Muscle of back (tissue), 11 donors: ENCODE measurements around the gene CHST12. TPM values are rescaled to one million over a fixed set of nuclear protein-coding genes. Genes with fewer than 3 reads are reported as not detected.
"Not testable (repeated sequence)": the region's sequence is repeated elsewhere in the genome, so short reads cannot be mapped to it uniquely, and the experiment has no call there.

Experiments used
- DNase-seq, 3 donors: peaks; one replicate each; pipeline versions ENCODE4 v3.0.0 to v3.0.0-alpha.2; 2013
- polyA plus RNA-seq, 10 donors: library from polyadenylated mRNA; unstranded; fragments of 120-200 nt; gene quantifications; one replicate each; pipeline ENCODE4 v1.2.1, GENCODE V29; 2013; ENCODE audit not compliant: insufficient read length in 10 of 10

Gene CHST12
- polyA plus RNA-seq, 10 donors: 7.3 to 15.3 (median 9.1) TPM

DNA sequence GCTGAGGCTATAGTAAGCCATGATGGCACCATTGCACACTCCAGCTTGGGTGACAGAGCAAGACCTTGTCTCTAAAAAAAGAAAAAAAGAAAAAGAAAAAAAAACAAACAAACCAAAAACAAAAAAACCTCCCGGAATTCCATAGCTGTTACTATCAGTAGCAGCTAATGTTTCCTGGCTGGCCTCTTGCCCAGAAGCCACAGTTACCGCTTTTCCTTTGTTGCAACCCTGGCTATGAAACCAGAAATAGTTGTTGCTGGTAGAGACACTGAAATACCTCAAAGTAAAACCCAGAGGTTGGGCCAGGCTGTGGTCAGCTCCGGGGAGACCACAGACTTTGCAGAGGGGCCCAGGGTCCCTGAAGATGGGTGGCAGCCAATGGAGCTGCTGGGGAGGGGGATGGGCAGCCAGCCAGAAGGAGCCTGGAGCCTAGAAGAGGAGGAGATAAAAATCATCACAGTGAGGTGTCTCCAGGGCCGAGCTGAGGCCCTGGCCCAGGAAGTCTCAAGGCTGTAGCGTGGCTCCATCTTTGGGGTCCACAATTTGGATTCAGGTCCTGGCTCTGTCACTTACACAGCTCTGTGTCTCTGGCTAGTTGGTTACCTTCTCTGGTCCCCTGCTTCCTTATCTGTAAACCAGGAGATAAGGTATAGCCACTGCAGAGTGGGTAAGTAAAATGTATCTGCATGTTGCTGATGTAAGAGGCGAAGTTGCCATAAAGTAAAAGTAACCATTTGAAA lies 3.4 kb upstream of the CHST12 start:
- peak; percentile 73 to 97 (median 85) for DNase-seq

DNA sequence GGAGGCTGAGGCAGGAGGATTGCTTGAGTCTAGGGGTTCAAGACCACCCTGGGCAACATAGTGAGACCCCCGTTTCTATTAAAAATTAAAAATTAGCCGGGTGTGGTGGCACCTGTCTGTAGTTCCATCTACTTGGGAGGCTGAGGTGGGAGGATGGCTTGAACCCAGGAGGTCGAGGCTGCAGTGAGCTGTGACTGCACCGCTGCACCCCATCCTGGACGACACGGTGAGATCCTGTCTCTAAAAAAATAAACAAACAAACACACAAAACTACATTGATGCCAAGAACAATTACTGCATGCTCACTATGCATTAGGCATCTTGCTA lies 761 bp upstream of the CHST12 start:
- DNase-seq: no peak

DNA sequence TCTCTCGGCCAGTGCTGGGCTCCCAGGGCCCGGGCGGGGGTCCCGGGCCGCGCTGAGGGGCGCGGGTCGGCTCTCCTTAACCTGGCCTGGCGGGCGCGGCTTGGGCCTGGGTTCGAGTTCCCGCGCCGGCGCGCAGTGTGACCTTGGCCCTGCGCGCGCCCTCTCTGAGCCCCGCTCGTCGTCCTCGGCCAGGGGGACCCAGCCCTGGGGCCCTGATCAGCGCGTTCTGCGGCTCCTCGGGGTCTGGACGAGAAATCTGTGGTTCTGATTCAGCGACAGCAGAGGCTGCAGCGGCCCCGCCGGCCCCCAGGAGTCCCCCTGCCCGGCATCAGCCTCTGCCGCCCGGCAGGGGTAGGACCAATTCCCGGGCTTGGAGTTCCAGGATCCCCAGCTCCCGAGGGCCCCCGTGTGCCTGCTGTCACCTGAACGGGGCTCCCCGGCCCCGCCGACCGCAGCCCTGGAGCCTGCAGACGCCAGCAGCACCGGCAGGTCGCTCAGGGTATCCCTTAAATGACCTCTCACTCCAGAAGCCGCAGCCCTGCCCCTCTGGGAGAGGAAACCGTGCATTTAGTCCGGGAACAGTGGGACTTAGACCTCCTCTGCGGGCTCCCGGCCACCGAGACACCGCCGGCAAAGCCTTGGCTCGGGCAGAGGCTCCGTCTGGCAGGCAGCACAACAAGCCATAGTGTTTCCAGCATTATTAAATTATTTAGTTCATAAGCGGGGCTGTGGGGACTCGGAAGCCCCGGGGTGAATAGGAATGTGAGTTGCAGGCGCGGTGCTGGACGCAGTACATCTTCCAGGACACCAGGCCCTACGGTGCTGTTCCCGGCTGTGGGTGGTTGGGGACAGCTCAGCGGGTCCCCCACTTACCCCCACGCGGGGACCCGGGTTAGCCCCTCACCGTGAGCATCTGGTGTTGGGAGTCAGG lies 572 bp downstream of the CHST12 start:
- DNase-seq: peak; percentile 10 to 71 (median 28)

DNA sequence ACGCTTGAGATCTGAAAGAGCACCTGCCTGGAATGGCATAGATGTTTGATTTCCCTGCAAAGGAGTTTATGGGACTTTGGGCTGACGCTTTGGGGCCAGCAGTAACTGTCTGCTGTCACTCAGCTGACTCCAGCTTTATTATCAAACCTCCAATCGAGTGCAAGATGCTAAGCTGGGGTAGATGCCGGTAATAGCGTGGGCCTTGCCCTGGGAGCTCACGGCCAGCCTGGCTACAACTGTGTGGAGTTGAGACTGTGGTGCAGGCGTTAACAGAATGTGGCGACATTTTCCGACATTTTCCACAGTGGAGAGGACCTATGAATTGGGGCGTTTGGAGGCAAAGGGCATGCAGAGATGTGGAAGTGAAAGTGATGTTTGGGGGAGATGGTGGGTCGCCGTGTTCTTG lies 1.3 kb downstream of the CHST12 start:
- no peak for DNase-seq

DNA sequence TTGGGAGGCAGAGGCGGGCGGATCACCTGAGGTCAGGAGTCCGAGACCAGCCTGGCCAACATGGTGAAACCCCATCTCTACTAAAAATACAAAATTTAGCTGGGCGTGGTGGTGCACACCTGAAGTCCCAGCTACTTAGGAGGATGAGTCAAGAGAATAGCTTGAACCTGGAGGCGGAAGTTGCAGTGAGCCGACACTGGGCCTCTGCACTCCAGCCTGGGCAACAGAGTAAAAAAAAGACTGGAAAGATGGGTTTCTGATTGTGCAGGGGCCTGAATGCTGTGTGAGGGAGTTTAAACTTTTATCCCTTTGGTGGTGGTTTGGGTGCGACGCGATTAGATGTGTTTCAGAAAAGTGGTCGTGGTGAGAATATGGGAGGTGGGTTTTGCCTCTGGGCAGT lies 1.8 kb downstream of the CHST12 start:
- DNase-seq: no peak

DNA sequence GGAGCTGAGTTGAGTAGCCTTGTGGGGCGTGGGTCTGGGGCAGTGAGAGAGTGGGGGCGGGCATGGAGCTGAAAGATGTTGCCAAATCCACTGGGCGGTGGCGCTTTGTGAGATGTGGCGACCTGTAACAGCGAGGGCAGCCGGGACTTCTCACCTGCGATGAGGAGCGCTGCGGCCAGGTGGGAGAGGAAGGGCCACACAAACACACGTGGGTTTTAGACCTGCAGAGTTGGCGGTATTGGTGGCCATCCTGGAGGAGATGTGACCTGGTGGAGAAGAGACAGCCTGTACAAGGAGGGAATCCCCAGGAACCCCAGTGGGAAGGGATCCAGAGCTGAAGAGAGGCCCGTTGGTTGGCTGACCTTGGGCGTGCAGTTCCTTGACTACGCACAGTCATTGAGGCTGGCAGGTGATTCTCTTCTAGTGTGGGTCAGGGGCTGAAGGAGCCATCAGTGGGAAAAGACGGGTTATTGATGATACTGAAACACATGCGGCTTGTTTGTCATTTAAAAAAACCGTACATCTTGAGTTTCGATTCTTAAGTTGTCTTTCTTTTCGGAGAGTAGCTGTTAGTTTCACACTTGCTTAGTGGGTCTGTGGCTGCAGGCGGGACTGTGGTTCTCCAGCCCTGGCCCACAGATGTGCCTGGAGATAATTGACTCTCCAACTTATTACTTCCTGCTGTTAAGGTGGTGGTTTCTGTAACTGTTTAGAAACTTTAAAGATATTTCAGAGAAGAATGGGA lies 2.4 kb downstream of the CHST12 start:
- no peak for DNase-seq

DNA sequence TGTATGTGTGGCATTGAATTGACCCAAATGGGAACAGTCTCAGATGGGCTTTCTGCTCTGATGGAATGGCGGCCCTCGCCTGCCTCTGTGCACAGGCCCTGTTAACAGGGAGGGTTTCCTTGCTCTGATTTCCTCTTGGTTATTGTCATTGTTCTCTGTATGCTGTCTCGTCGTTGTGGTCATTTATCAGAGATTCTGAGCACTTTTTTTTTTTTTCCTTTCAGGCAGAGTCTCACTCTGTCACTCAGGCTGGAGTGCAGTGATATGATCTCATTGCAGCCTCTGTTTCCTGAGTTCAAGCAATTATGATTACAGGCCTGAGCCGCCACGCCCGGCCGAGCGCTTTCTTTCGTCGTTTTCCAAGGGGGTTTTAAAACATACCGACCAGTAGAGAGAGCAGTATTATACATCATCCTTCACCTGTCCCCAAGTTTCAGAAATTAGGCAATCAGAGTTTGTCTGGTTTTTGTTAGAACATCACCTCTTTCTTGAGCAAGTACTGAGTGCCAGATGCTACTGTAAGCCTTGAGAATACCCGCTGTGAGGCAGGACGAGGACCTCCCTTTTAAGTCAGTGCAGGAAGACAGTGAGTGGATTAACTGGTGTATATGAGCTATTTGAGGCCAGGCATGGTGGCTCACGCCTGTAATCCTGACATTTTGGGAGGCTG lies 6.5 kb downstream of the CHST12 start:
- no peak for DNase-seq

DNA sequence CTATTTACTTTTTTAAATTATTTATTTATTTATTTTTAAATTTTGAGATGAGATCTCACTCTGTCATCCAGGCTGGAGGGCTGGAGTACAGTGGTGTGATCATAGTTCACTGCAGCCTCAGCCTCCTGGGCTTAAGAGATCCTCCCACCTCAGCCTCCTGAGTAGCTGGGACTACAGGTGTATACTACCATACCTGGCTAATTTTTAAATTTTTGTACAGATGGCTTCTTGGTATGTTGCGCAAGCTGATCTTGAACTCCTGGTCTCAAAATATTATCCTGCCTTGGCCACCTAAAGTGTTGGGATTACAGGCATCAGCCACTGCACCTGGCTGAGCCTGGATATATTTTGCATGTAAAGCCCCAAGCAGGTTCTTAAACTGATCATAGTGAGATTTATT lies 7.6 kb downstream of the CHST12 start:
- DNase-seq: no peak

DNA sequence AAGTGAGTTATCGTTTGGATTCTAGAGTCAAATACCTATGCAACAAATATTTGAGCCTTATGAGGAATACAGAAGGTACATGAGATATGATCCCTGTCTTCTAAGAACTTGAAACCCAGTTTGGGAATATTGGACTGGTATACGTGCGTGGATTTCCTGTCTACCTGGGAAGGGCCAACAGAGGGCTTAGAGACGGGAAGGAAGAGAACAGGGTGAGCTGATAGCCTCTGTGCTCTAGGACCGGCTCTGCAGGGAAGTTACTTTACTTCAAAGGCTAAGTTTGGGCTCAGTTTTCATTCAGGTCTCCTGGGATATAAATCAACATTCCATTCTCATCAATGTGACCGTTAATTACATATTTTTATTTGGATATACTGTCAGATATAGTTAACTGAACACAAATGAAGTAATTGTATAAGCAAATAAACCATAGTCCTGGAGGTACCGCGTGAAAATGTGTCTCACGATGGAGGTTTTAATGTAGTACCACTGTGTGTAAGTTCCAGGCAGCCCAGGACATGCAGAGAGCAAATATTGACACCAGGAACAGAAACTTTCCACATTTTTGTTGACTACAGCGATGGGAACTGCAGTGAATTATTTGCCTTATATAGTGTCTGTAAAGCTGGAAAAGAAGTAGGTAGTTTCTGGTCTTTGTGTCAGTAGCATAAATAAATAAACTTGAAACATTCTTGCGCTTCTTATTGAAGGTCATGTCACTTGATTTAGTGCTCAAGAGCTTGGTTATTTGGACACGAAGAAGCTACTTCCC lies 8.6 kb downstream of the CHST12 start:
- DNase-seq: no peak

DNA sequence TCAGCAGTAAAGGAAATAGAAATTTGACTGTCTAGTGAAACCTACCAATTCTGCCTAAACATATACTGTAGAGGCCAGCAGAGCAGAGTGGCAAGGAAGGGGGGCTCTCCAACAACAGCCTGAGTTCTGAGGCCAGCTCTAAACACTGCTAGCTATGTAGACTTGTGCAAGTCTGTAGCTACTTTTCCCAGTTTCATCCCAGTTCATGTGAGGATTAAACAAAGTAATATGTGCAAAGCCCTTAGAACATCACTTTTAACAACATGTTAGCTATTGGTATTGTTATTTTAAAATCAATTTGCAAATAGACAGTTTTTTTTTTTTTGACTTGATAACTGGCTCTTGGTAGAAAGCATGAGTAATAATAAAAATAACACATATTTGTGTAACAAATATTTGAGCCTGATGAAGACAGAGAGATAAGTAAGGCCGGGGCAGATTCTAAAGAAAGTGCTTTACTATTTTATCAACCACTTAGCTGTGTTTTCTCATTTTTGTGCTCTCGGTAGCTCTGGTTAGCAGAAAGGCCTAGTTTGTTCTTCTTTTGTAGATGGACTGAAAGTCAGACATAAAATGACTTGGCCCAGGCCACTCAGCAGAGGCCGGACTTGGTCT lies 9.3 kb downstream of the CHST12 start:
- no peak for DNase-seq

DNA sequence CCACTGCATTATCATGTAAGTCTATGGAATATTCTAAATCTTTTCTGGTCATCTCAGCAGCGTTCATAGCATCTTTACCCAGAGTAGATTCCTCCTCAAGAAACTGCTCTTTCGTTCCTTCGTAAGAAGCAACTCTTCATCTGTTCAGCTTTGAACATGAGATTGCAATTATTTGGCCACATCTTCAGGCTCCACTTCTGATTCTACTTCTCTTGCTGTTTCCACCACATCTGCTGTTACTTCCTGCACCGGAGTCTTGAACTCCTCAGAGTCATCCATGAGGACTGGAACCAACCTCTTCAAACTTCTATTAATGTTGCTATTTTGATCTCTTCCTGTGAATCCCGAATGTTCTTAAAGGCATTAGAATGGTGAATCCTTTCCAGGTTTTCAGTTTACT lies 12.7 kb downstream of the CHST12 start:
- DNase-seq: no peak

DNA sequence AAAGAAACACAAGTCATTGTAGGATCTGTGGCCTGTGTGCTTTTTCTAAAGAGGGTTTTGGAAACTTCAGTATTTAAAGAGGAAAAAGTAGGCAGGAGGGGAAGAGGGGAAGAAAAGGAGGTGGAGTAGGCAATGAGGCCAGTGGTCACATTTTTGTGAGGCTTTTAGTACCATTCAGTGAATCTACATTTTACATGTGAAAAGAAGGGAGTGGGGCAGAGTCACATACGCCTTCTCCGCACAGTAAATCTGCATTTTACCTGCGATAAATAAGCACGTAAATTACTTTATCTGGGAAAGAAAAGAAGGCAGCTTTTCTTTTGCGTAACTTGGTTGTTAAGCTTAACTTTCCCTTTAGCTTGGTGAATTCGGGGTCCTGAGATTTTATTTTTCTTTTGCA lies 13.2 kb downstream of the CHST12 start:
- no peak for DNase-seq

DNA sequence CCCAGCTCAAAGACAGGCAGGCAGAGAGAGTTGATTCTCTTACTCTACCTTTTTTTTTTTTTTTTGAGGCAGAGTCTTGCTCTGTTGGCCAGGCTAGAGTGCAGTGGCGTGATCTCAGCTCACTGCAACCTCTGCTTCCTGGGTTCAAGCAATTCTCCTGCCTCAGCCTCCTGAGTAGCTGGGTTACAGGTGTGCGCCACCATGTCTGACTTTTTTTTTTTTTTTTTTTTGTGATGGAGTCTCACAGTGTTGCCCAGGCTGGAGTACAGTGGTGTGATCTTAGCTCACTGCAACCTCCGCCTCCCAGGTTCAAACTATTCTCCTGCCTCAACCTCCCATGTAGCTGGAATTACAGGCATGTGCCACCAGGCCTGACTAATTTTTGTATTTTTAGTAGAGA lies 13.8 kb downstream of the CHST12 start:
- not testable (repeated sequence) for DNase-seq

DNA sequence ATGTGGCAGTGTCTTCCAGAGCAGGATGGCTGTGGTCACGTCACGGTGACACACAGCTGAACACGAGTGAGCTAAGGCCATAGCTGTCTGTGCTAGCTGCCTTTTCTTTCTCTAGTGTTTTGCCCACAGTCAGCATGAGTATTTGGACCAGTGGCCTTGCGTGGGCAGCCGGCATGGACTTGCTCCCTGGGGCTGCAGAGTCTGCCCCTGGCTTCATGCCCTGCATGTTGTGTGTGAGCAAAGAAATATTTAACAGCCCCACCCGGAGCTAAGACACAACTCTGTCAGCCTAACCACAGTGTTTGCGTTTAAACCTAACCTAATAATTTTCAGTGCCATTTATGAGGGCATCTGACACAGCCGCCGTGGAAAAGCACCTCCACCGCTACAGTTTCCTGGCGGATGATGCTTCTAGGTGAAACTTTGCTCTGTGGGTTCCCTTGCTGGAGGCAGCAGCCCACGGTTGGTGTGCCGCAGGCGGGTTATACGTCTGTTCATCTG lies 14.6 kb downstream of the CHST12 start:
- no peak for DNase-seq

DNA sequence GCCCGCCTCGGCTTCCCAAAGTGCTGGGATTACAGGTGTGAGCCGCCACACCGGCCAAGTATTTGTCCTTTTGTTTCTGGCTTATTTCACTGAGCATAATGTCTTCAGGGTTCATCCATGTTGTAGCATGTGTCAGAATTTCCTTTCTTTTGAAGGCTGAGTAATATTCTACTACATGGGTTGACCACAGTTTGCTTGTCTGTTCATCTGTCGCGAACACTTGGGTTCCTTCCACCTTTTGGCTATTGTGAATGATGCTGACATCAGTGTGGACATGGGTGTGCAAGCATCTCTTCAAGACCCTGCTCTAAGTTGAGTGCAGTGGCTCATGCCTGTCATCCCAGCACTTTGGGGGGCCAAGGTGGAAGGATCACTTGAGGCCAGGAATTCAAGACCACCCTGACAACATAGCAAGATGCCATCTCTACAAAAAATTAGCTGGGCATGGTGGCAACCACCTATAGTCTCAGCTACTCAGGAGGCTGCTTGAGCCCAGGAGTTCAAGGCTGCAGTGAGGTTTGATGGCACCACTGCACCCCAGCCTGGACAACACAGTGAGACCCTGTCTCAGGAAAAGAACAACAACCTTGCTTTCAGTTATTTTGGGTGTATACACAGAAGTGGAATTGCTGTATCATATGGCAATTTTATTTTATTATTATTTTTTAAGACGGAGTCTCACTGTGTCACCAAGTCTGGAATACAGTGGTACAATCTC lies 17.0 kb downstream of the CHST12 start:
- no peak for DNase-seq

DNA sequence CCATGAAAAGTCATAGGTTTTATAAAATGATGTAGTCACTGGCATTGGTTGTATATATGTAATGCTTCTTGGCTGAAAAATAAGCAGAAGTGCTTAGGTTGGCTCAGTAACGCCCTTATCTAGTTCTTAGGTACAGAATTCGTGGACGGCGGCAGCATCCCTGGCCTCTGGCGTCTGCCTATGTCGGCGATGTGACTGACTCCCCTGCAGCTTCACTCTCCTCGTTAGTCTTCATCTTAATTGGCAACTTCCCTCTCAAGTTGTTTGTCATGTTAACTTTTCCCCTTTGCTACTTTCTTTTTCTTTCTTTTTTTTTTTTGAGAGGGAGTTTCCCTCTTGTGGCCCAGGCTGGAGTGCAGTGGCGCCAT lies 18.5 kb downstream of the CHST12 start:
- no peak for DNase-seq

DNA sequence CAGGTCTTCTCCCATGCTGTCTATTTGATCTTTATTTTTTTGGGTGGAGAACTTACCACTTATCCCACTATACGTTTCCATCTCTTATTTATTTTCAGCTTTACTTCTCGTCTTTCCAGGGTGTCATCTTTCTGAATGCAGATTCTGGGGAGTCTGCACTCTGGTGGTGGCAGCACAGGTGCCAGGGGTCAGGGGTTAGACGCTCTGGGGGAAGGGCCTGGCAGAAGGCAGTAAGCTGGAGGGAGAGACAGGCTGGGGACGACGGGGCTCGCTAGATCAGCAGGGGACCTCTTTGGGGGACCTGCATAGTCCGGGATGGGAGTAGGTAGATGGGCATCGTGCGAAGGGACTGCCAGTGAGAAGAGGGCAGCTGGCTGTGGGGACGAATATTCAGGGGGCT lies 22.3 kb downstream of the CHST12 start:
- no peak for DNase-seq

DNA sequence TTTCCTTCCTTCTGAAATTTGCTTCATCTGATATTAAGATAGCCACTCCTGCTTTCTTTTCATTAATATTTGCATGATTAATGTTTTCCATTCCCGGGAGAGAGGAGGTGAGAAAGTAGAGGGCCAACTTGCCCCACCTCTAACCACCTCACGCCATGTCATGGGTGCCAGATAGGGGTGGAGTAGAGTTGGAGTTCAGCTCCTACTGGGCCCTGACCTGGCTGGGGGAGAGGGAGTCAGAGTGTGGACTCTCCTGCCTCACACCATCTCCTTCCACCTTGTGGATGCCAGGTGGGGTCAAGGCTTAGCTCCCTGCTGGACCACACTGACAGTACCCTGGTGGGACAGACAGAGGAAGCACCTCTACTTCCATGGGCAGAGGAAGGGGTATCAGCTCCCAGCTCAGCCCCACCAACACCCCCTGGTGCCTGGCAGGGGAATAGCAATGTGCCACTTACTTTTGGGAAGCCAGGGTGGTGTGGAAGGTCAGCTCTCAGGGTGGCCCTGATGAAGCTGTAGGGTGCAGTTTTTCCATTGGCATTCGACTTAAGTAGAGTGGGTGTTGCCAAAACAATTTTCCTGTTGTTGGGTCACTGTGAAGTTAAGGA lies 28.0 kb downstream of the CHST12 start:
- no peak for DNase-seq

DNA sequence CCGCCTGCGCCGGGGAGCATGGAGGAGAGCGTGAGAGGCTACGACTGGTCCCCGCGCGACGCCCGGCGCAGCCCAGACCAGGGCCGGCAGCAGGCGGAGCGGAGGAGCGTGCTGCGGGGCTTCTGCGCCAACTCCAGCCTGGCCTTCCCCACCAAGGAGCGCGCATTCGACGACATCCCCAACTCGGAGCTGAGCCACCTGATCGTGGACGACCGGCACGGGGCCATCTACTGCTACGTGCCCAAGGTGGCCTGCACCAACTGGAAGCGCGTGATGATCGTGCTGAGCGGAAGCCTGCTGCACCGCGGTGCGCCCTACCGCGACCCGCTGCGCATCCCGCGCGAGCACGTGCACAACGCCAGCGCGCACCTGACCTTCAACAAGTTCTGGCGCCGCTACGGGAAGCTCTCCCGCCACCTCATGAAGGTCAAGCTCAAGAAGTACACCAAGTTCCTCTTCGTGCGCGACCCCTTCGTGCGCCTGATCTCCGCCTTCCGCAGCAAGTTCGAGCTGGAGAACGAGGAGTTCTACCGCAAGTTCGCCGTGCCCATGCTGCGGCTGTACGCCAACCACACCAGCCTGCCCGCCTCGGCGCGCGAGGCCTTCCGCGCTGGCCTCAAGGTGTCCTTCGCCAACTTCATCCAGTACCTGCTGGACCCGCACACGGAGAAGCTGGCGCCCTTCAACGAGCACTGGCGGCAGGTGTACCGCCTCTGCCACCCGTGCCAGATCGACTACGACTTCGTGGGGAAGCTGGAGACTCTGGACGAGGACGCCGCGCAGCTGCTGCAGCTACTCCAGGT lies 29.7 kb downstream of the CHST12 start:
- no peak for DNase-seq
